GM19372 (cell line): Measurements from ENCODE around the gene KRT222.
A peak's percentile ranks its signal among the peaks of the same experiment; 100 is the strongest.

Source experiments
- ATAC-seq: cut with Tn5 transposase; IDR thresholded peaks from one replicate; pipeline ENCODE4 v1.9.1; 2021; ENCODE audit warnings: mild to moderate bottlenecking, low read depth, moderate library complexity; ENCODE audit not compliant: unreplicated experiment

The KRT222 gene

DNA sequence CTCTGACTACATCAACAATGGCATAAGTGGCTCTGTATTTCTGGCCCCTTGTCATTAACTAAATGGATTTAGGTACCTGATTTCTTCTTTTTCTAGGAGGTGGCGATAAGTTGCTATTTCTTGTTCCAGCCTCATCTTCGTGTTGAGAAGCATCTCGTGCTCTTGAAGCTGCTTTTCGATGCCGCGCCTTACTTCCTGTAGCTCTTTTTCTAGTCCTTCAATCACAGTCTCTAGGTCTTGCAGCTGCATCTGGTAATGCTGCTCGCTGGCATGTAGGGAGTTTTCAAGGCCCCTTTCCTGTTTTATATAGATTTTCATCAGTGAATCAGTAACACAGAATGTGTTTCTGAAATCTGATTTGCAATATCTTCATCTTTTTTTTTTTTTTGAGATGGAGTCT is 5.1 kb downstream of the KRT222 start:
- ATAC-seq = no peak

DNA sequence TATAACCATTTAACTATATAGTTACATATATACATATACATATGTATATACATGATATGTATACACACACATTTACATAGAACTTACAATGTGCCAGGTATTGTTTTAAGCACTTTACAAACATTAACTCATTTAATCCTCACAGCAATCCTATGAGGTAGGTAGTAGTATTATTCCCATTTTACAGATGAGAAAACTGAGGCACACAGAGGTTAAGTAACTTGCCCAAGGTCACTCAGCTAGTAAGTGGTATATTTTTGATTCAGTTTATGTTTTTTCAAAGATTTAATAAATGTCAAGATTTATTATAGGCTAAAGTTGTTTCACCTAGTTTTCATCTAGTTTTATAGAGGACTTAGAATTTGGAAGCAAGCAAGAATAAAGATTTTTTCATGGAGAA is 6.6 kb downstream of the KRT222 start:
- no peak for ATAC-seq

DNA sequence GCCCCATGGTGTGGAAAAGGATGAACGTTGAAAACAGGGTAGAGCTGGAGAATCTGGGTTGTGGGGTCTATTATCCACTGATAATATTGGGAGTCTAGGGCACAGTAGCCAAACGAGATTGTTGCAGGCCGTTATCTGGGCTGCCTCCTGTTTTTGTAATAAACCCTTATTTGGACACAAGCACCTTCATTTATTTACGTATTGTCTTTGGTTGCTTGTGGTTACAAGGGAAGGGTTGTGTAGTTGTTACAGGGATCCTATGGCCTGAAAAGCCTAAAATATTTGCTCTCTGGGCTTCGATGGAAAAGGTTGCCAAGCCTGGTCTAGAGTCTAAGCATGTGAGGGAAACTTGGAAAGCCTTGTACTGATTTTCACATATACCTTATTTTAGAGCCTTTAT is 13.0 kb downstream of the KRT222 start:
- no peak for ATAC-seq

DNA sequence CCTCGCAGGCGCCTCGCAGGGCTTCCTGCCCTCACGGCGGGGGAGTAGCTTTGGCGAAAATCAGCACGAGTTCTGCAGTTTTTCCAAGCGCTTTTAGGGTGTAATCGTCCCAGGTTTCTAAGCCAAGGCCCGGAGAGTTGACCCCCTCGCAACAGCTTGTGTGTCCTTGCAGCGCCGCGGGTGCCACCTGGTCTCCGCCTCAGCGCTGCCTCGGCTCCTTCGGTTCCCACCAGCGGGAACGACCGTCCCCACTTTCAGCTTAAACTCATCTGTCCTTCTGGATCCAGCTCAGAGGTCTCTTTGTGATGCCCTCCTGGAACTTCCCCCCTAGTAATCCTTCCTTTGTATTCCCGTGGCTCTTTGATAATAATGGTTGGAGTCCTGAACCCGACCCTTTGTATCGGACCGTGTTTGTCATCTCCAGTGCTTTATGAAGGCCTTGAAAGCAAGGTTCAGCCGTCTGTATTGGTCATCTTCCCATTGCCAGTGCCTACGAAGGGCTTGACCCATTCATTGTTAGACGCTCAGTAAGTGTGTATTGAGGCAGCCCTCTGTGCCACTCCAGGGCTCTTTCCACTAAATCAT is 16.5 kb downstream of the KRT222 start:
- ATAC-seq = peak; percentile 21

DNA sequence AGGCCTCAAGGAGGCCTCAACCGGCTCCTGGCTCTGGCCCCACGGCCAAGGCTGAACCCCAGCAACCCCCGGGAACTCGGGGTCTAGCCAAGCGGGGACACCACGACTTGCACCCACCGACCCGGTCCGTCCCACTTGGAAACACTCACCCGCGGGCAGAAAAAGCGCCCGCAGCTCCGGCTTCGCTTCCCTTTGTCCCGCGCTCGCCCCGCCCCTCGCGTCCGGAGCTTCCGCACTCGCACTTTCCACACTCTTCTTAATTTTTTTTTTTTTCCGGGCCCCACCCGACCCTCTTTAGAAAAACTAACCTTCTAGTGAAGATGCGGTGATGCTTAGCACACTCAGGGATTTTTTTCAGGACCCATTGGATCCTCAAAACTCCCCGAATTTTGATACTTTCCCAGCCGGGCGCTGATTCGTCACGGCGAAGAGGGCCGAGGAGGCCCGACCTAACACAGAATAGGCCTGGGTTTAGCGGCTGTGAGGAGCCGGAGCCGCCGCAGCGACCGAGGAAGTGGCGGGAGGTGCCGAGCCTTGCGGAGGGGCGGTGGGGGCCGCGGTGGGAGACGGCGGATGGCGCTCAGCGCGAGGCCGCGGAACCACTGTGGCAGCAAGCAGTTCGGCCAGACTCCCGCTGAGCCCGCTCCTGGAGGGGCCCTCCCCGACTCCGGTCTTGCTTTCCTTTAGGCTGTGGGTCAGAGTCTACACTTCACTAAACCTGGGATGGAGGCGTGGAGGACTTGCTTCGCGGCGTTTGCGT is 17.2 kb downstream of the KRT222 start, which contains the start of gene SMARCE1:
Gene SMARCE1 (minus strand): TSS at position 195 of the 760 bp plus-strand sequence. CDS start 2,016 bp downstream, outside the sequence.
- ATAC-seq = peak; percentile 61

DNA sequence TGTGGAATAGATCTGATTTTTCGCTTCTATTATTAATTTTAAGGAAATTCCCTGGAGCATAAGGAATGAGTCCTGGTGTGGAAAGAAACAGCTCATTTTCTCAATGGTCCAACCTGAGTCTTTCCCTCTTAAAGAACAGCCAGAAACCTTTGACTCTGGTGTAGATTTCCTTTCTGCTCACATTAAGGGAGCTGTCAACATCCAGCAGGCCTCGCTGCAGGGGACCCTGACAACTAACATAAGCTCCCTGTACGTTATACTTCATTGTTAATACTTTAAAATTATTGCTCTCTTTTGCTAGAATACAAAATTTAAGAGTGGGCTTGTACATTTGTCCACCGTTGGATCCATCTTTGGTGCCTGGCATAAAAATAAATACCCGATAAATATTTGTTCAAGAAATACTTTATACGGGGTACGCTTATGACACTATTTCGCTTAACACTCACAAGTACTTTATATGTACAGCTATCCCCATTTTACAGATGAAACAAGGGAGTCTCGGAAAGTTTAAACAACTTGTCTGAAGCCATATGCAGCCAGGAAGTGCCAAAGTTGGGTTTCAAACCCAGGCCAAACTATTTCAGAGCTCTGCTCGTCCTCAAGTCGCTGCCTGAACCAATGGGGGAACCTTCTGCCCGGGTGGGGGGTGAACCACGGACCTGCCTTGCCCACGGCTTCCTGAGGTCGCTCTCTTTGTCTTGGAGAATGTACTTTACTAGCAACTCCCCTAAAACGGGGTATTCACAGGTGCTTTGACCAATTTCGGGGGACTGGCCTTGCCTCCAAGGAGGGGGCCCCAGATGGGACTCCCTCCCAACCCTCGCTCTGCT is 18.0 kb downstream of the KRT222 start:
- peak; percentile 45 for ATAC-seq

DNA sequence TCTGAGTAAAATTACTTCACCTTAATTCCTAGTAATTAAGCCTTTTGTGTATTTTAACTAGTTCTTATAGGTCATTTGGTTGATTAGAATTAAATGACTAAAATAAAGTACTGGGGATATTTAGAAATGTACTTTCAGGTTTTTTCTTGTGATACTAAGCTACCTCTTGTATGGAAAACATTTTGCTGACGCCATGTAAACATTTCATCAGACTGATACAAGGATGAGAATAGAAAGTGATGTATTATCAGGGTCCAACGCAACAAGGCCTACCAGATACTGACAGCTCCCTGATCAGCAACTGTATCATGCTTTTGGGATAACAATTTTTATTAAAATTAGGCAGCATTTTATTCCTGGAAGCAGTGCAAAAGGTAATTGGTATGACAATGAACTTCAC is 19.0 kb downstream of the KRT222 start:
- no peak for ATAC-seq

DNA sequence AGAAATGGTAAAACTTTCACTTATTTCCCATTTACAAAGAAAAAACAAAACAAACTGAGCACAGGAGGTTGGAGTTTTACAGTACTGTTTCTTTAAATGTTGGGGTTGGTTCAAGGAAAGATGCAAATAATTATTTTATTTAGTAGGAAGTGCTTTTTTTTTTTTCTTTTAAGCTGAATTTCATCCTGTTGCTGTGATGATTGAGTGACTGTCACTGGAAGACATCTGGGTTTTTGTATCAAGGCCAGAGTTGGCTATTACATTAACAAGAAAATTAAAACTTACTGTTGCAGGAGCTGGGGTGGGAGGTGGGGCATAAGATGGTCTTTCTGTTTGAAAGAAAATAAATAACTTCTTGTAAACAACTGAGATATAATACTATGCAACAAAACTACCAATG is 19.7 kb downstream of the KRT222 start:
- no peak for ATAC-seq

DNA sequence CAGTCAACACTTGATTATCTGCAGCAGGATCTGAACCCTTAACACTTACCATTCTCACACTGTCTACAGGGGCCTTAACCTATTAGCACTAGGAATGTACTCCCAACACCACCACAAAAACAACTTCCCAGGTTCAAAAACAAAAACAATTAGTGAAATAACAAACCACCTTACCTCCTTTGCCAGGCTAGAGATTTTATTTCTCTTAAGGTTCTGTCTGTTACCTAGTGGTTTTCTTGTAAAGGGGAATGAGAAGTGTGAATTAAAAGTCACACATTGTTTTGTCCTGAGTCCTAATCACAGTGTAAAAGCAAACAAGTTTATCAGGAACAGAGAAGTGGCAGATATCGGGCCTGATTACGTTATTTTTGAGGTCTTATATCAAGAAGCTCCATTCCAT is 27.0 kb downstream of the KRT222 start:
- no peak for ATAC-seq

DNA sequence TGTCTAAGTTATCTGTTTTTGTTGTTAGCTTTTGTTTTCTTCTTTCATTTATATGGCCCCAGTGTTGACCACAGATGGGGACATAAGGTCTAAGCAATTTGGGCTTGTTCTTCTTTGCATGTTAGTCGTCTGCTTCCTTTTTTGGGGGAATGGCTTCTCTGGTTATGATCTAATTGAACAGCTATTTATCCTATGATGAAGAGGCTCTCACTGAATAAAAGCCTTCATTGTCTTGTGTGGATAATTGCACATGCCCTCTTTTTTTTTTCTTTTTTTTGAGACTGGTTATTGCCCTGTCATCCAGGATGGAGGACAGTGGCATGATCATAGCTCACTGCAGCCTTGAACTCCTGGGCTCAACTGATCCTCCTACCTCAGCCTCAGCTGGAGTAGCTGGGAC is 31.1 kb downstream of the KRT222 start:
- ATAC-seq = no peak

DNA sequence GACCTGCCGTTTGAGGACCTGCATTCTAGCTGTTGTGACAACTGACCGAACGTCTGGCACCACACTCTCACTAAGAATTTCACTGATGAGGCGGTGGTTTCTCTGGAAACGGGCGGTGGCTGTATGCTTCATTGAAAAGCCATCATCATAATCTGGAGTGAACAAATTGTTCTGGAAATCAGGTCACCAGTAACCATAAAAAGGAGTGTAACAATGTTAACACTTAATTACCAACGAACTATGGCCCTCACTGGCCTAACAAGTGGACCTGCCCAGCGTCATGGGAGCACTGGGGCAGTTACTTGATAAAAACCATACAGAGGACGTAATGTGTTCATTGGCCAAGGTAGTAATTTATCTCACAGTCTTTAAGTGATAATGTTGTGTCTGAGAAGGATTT is 32.8 kb downstream of the KRT222 start:
- ATAC-seq = no peak

DNA sequence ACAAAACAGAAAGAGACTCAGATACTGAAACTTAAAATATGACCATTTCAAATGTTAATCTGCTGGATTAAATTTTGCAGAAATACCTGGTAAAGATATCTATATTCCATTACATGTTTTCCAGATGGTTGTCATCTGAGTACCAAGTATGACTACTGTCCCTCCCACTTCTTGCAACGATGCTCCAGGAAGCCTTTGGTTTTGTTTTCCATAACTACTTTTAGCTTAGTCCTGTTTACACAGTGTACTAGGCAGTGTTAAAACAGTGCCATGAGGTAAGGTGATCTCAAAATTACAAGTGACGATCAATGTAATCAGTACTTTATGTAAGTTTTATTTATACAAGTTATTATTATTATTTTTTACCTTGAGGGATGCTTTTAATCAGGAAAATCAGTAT is 35.1 kb downstream of the KRT222 start:
- no peak for ATAC-seq

DNA sequence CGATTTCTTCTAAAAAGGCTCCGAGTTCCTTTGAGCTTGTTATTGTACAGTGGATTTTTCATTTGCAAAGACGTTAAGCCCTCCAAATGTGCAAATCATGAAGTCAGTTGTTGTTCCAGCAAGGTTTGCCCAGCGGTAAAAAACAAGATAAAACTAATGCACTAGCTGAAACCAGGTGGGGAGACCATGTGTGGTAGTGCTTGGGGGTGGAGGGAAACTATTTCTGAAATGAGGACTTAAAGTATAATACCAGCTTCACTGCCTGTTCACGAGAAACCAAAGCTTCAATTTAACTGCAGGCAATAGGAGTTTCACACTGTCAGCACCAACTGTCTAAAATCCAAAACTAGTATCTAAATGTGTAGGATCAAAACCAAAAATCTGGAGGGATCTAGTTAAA is 39.7 kb downstream of the KRT222 start:
- no peak for ATAC-seq

DNA sequence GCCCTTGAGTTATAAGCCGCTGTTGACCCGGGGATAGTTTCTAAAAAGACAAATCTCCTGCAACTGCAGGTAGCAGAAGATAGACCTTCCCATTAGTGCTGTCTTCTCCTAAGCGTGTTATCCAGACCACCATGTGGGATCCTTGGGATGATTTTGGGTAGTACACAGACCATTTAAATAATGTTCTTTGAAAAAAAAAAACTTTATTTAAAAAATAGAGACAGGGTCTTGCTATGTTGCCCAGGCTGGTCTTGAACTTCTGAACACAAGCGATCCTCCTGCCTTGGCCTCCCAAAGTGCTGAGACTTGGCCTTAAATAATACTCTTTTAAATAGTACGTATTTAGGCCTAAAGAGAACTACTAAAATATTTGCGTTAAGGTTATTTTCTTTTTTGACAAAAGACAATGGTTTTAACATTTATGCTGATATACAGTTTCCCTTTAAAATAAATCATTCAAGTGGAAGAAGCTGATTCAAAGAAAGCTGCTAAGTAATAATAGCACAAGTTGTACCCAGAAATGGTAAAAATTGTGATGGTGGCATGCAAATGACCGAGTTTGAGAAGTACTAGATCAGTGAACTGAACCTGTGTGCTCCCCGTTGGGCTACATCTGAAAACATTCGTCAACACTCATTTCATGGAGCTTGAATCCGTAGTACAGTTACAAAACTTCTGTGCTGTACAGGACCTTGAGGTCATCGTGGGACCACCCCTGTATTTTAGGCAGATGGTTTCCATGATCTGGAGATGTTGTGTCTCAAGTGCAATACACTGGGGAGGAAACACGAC is 41.4 kb downstream of the KRT222 start:
- no peak for ATAC-seq

DNA sequence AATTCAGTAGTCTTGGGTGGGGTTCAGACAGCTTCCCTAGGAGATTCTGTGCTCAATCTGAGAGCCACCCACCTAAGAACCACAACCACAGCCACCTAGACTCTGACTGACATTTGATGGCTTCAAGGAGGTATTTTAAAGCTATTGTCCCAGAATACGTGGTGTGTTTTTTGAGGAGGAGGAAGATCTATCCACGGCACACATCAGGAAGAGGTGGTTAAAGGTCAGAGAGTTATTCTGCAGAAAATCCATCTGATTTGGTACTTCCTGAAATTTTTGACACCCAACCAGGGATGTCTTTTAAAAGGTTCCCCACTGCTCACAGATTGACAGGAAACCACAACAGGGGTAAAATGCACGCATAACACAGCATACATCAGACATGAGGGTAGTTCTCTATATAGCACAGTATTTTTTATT is 42.5 kb downstream of the KRT222 start:
- ATAC-seq = no peak

DNA sequence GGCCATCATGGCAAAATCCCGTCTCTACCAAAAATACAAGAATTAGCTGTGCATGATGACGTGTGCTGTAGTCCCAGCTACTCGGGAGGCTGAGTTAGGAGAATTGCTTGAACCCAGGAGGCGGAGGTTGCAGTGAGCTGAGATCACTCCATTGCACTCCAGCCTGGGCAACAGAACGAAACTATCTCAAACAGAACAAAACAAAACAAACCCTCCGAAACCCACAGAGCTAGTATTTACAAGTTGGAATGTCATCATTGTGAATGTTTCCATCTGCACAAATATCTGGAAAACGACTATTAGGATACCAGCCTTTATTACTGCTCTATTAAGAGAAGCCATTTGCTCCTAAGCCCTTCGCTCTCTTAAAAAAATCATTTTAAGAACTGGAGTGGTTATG is 43.4 kb downstream of the KRT222 start:
- no peak for ATAC-seq

DNA sequence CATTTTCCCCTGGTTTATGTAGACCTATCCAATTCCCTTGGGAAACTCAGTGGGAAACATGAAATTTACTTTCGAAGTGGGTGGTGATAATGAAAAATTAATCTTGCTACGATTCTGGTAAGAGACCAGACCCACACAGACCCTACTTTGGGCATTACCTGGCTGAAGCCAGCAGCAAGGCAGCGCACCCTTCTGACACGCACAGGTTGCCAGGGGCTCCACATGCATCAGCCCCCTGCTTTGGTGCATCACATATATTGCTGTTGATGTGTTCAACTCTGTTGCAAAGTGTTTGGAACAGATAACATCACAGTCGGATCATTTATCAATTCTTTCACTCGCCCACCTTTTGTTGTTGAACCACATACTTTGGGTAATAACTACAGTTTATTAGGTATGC is 44.0 kb downstream of the KRT222 start:
- ATAC-seq = no peak

DNA sequence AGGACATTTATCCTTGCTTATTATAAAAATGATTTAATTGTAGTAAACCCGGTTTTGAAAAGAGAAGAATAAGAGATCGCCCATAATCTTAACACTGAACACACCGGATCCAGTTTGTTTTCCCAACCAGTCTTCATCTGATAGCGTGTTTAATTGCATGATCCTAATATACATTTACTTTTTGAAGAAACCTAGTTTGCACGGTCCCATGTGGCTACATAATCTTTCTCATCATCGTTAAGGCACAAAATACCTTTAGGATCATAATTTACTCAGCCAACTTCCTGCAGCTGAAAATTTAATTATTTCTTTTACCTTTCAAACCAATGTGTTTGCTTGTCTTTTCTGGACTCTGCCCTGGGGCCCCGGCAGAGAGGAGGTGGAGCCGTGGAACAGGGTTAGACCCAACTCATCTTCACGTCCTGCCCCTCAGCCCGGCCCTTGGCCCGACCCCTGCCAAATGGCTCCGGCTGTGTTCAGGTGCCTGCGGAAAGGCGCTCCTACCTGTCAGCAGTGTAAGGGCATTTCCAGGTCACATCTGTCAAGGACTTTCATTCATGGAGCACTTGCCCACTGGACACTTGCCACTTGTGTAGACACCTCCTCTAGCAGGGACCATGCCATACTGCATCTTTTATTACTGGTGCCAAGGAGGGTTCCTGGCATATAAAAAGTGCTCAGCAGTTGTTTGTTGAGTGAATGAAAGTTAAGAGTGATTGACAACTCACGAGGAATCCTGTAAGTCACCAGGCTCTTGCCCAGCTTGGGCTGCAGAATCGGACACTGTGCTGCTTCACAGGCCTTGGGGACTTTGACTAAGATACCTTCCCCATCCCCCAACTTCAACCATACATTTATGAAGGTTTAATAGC is 46.0 kb downstream of the KRT222 start:
- ATAC-seq = no peak

DNA sequence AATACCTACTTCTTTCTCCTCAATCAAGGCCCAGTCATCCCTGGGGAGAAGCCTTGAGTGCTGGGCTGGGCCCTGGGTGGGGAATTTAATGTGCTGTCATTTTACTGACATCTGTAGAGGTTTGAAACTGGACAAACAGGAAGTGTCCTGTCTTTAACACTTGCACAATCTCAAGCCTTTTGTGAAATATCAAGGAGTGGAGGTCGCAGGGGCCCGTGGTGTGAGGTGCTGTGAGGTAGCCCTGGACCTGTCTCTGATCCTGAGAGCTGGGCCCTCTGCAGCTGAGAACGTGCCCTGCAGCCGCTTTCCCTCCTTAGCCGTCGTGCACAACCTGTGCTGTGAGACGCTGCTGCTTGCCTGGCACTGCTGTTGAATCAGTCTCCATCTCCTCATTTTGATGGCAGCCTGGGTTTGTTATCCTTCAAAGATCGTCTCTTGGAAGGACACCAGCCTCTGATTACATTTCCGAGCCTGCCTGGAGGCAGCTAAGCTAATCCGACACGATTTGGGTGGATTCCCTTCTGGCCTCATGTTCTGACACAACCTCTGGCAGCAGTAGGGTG is 47.2 kb downstream of the KRT222 start:
- no peak for ATAC-seq
